Pancreas (tissue), 10 donors: Measurements from ENCODE around the gene PXT1. TPM values are rescaled to one million over a fixed set of nuclear protein-coding genes. Genes with fewer than 3 reads are reported as not detected.

Experiments used
- ATAC-seq, 4 donors: fragments of 200-7000 bp; cut with Tn5 transposase; one replicate each; pipeline versions ENCODE4 v1.8.0 to v1.9.1; 2020; ENCODE audit warnings: mild to moderate bottlenecking in 4 of 4, moderate library complexity in 4 of 4
- DNase-seq, 6 donors: peaks; one replicate each; pipeline ENCODE4 v3.0.0-alpha.2; 2020
- FAIRE-seq: peaks from 2 replicates; lab custom pipeline; 2012; peaks lifted over from hg19 to GRCh38; lab: Jason Lieb, UNC
- H3K27ac ChIP-seq, 4 donors: fragments of 200-600 bp; sonication (generic); 1 replicate in 3 of 4; 2 replicates in 1 of 4; pipeline versions ENCODE4 v1.5.0 to v1.8.0; 2020
- H3K27me3 ChIP-seq, 4 donors: fragments of 200-600 bp; one replicate each; pipeline ENCODE4 v1.8.0; 2021
- H3K36me3 ChIP-seq, 3 donors: fragments of 200-600 bp; sonication (generic) in 1 of 3; one replicate each; pipeline versions ENCODE4 v1.5.0 to v1.8.0; 2020 to 2021
- H3K4me1 ChIP-seq, 3 donors: fragments of 200-600 bp; one replicate each; pipeline ENCODE4 v1.8.0; 2021
- H3K4me3 ChIP-seq, 4 donors: fragments of 200-600 bp; sonication (generic) in 2 of 4; one replicate each; pipeline versions ENCODE4 v1.5.0 to v1.8.0; 2020 to 2021
- H3K9me3 ChIP-seq, 4 donors: fragments of 200-600 bp; one replicate each; pipeline ENCODE4 v1.8.0; 2021
- WGBS, 2 donors: extraction: QIAGEN DNeasy Blood & Tissue Kit; methylation state at CpG; one replicate each; pipeline ENCODE4 v1.1.7; 2013; 5-methylcytosine and 5-hydroxymethylcytosine counted together
- intact Hi-C, 3 donors: fragments of 100-400 bp; cut with DNase I; formaldehyde crosslinking; loops; one replicate each; pipeline versions ENCODE4 v1.11.1 to v1.14.2; 2022
- polyA plus RNA-seq, 2 donors: library from polyadenylated mRNA; stranded (reverse); fragments of 200-250 nt; gene quantifications; one replicate each; pipeline ENCODE4 v1.2.3, GENCODE V29; 2013
- total RNA-seq, 6 donors: library from RNA; stranded (reverse); fragmentation: NEBNext Ultra II Directional in 4 of 6; extraction: Animal tissue kit (Norgen Biotek cat#: 25700) in 4 of 6; gene quantifications; one replicate each; pipeline versions ENCODE4 v1.2.1 to v1.2.4, GENCODE V29; 2021 to 2023
- TF ChIP-seq, protein P1 (sequence below), 4 donors: fragments of 200-600 bp; sonication (generic) in 3 of 4; IDR thresholded peaks; one replicate each; pipeline versions ENCODE4 v1.5.0 to v1.8.0; 2021; ENCODE audit warnings: antibody characterized with exemption in 4 of 4
- donor health status: healthy with polysubstance abuse.
- donor health status: DM: no; HTN: no; CAD: no; lungs with moderate emphysema.
- donor health status: DM: no; HTN: no; CAD: no.
- donor health status: control.
- donor health status: control.
- donor health status: Bipolar disorder and iron deficiency.
- donor health status: DM: yes; HTN: yes; CAD: no.
- donor health status: DM: no; HTN: no; CAD: no.
- donor health status: DM: no; HTN: no; CAD: no.
- donor health status: DM: yes; HTN: yes; CAD: no.

The PXT1 gene
- total and polyA plus RNA-seq, 8 donors: not detected

DNA sequence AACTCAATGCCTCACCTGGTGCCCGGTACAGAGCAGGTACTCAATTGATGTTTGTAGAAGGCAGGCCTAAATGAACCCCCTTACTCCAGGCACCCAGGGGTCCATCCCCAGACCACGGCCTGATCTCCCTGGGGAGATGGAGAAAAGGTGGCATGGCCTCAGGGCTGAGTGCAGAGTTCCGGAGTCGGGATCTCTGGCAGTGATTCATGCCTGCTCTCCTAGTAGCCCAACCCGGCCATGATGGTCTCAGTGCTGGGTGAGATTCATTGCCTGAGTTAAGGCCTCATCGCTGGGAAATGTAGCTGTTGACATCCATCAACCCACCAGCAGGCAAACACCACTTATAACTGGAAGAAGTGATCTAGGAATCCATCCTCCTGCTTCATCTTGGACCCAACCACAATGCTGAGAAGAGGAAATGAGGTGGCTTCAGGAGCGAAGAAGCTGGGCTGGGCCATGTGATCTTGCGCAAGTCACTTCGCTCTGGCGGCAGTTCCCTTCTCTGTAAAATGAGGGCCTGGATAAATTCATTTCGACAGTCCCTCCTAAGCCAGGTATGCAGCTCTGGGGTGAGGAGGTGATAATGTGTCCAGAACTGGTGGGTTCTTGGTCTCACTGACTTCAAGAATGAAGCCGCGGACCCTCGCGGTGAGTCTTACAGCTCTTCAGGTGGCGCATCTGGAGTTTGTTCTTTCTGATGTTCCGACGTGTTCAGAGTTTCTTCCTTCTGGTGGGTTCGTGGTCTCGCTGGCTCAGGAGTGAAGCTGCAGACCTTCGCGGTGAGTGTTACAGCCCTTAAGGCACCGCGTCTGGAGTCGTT, 79.9 kb downstream of the PXT1 start:
- H3K36me3 ChIP-seq: no peaks in the 10 kb centered on the region
- DNase-seq: no peak
- no peaks in the 10 kb centered on the region for H3K27me3 ChIP-seq
- no peak for ATAC-seq
- FAIRE-seq: no peak
- H3K4me1 ChIP-seq: peaks cover 0 to 36% (median 0%) of the 10 kb centered on the region in 3 donors
- H3K9me3 ChIP-seq: no peaks in the 10 kb centered on the region
- WGBS, 2 donors: 88 to 89% methylated on average over 25 of the region's 25 CpGs
- intact Hi-C loops: loop anchor here in 2 of 3 donors (5.0 to 10.0 kb wide), 2 partner anchors 58 to 60 kb away; no protein-coding TSS in a partner anchor
- no peak overlapping the region for H3K27ac ChIP-seq
- H3K4me3 ChIP-seq: no peak overlapping the region
- TF ChIP-seq, protein P1, sequence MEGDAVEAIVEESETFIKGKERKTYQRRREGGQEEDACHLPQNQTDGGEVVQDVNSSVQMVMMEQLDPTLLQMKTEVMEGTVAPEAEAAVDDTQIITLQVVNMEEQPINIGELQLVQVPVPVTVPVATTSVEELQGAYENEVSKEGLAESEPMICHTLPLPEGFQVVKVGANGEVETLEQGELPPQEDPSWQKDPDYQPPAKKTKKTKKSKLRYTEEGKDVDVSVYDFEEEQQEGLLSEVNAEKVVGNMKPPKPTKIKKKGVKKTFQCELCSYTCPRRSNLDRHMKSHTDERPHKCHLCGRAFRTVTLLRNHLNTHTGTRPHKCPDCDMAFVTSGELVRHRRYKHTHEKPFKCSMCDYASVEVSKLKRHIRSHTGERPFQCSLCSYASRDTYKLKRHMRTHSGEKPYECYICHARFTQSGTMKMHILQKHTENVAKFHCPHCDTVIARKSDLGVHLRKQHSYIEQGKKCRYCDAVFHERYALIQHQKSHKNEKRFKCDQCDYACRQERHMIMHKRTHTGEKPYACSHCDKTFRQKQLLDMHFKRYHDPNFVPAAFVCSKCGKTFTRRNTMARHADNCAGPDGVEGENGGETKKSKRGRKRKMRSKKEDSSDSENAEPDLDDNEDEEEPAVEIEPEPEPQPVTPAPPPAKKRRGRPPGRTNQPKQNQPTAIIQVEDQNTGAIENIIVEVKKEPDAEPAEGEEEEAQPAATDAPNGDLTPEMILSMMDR (IDR thresholded peaks at IDR 0.05): no peak

DNA sequence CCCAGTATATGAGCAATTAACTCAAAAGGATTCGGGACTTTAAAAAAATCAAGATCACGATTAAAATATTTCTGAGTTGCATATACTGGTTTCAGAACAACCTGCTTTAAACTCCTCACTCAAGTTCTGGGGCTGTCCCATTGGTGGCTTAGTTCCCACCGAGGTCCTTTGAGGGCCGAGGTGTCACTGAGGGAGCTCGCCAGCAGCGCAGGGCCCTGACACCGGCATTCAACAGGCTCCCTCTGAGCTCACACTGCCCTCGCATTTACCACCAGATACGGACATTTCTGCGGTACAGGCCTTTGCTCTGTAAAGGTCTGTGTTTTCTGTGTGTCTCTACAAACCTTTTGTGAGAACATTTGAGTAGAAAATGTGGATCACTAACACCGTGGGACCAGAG, 81.6 kb downstream of the PXT1 start:
- Histone ChIP-seq H3K4me1 (peaks cover 0 to 42% (median 0%) of the 10 kb centered on the region in 3 donors), H3K27me3 (no peaks in the 10 kb centered on the region), H3K4me3 (no peak overlapping the region), H3K9me3 (no peaks in the 10 kb centered on the region), H3K36me3 (no peaks in the 10 kb centered on the region), H3K27ac (no peak overlapping the region)
- ATAC-seq (no peak), DNase-seq (peak in 1 of 6 donors; percentile 35), FAIRE-seq (no peak)
- WGBS, 2 donors: 70 to 81% methylated on average over 11 of the region's 11 CpGs
- TF ChIP-seq, protein P1 (IDR thresholded peaks at IDR 0.05): no peak
- intact Hi-C loops: loop anchor here in 2 of 3 donors (5.0 to 10.0 kb wide), 2 partner anchors 56 to 59 kb away; no protein-coding TSS in a partner anchor

GRCh38 chr6:36360241-36361054, 82.2 kb downstream of the PXT1 start:
- ATAC-seq (peak; percentile 79 to 94 (median 88)), DNase-seq (peak; percentile 58 to 84 (median 78)), FAIRE-seq (no peak)
- Histone ChIP-seq H3K27ac (peak overlapping the region in 1 of 4 donors; percentile 83), H3K4me3 (no peak overlapping the region), H3K36me3 (no peaks in the 10 kb centered on the region), H3K9me3 (no peaks in the 10 kb centered on the region), H3K27me3 (no peaks in the 10 kb centered on the region), H3K4me1 (peaks cover 0 to 42% (median 0%) of the 10 kb centered on the region in 3 donors)
- WGBS, 2 donors: 18 to 19% methylated on average over 10 of the region's 10 CpGs
- TF ChIP-seq, protein P1 (IDR thresholded peaks at IDR 0.05): peak; percentile 67 to 73 (median 70)
- intact Hi-C loops: loop anchor here in 2 of 3 donors (5.0 to 10.0 kb wide), 2 partner anchors 56 to 58 kb away; no protein-coding TSS in a partner anchor

GRCh38 chr6:36358226-36358915, 84.3 kb downstream of the PXT1 start:
- WGBS, 2 donors: 32 to 48% methylated on average over 4 of the region's 4 CpGs
- ATAC-seq: peak in 3 of 4 donors; percentile 57 to 80 (median 78)
- no peaks in the 10 kb centered on the region for H3K27me3 ChIP-seq
- H3K36me3 ChIP-seq: no peaks in the 10 kb centered on the region
- TF ChIP-seq, protein P1 (IDR thresholded peaks at IDR 0.05): no peak
- H3K4me1 ChIP-seq: peaks cover 0 to 32% (median 0%) of the 10 kb centered on the region in 3 donors
- peak in 2 of 6 donors; percentile 54 to 68 for DNase-seq
- no peak for FAIRE-seq
- no peaks in the 10 kb centered on the region for H3K9me3 ChIP-seq
- H3K4me3 ChIP-seq: no peak overlapping the region
- H3K27ac ChIP-seq: peak overlapping the region in 3 of 4 donors; percentile 13 to 83 (median 78)
- intact Hi-C loops: no loop called here
